HCT116 (cell line): ENCODE measurements around the gene OVAAL. TPM values are rescaled to one million over a fixed set of nuclear protein-coding genes. Genes with fewer than 3 reads are reported as not detected.

ENCODE experiments used
- ATAC-seq: fragments of 200-7000 bp; cut with Tn5 transposase; 2 replicates; pipeline ENCODE4 v1.9.1; 2020; ENCODE audit warnings: mild to moderate bottlenecking, moderate library complexity
- BruUV-seq: library from RNA; stranded (reverse); fragments of 400-500 nt; replicated peaks from 2 replicates; lab custom pipeline; 2021; lab: Mats Ljungman, UMichigan
- CTCF ChIA-PET: fragments of 300-600 bp; sonication (Branson Sonifier 250); formaldehyde crosslinking; loops from one replicate; lab custom pipeline; 2021; ENCODE audit warnings: antibody characterized with exemption; lab: Charles Lee
- POLR2A ChIA-PET: fragments of 300-600, 350-600 bp; sonication (Branson Sonifier 250); formaldehyde crosslinking; loops from one replicate; lab custom pipeline; 2021; ENCODE audit warnings: antibody characterized with exemption; lab: Charles Lee
- RAD21 ChIA-PET, 2 experiments: fragments of 300-600 bp; sonication (Branson Sonifier 250); formaldehyde crosslinking; loops; one replicate each; lab custom pipeline; 2023; ENCODE audit warnings: low total read pairs in 2 of 2; ENCODE audit not compliant: uncharacterized antibody in 2 of 2, unreplicated experiment in 2 of 2, low non-redundant PET in 1 of 2; lab: Charles Lee
- DNase-seq: peaks from one replicate; pipeline ENCODE4 v3.0.0-alpha.2; 2010; ENCODE audit warnings: low read depth, low spot score
- H2AFZ ChIP-seq: fragments of 200-600 bp; shearing (Covaris generic), sonication (generic); 2 replicates; pipeline ENCODE4 v1.6.1; 2017; ENCODE audit warnings: low read depth, mixed run types, mixed read lengths, antibody characterized with exemption, low read length; ENCODE audit not compliant: poor library complexity, severe bottlenecking
- H3K27ac ChIP-seq: 2 replicates; pipeline ENCODE4 v1.5.1; 2012; ENCODE audit warnings: low read depth, low read length
- H3K27me3 ChIP-seq: fragments of 200-600 bp; sonication (generic); 2 replicates; pipeline ENCODE4 v1.6.1; 2016; ENCODE audit warnings: mixed run types, low read length, mixed read lengths; ENCODE audit not compliant: insufficient read depth
- H3K36me3 ChIP-seq, 2 experiments: fragments of 200-500 bp in 1 of 2; fragments of 200-600 bp in 1 of 2; sonication (Bioruptor generic) in 1 of 2; sonication (generic) in 1 of 2; 2 replicates each; pipeline versions ENCODE4 v1.5.1 to v1.6.1; 2014 to 2016; ENCODE audit warnings: low read length in 2 of 2, inconsistent platforms in 1 of 2, mixed read lengths in 1 of 2, mixed run types in 1 of 2; ENCODE audit not compliant: insufficient read depth in 2 of 2, control insufficient read depth in 1 of 2
- H3K4me1 ChIP-seq, 2 experiments: fragments of 200-600 bp in 1 of 2; sonication (generic) in 1 of 2; 2 replicates each; pipeline versions ENCODE4 v1.5.1 to v1.6.1; 2012 to 2017; ENCODE audit warnings: low read length in 2 of 2, inconsistent platforms in 1 of 2, mild to moderate bottlenecking in 1 of 2, mixed read lengths in 1 of 2, mixed run types in 1 of 2, moderate library complexity in 1 of 2; ENCODE audit not compliant: insufficient read depth in 2 of 2, control insufficient read depth in 1 of 2
- H3K4me2 ChIP-seq: fragments of 200-600 bp; sonication (generic); 2 replicates; pipeline ENCODE4 v1.6.1; 2017; ENCODE audit warnings: mixed run types, low read length, mixed read lengths
- H3K4me3 ChIP-seq, 2 experiments: fragments of 200-600 bp in 1 of 2; sonication (generic) in 1 of 2; replicated peaks in 1 of 2; 2 replicates each; pipeline ENCODE4 v1.5.1; 2011 to 2016; ENCODE audit warnings: low read length in 2 of 2, control low read depth in 1 of 2, low read depth in 1 of 2, mild to moderate bottlenecking in 1 of 2, mixed read lengths in 1 of 2, mixed run types in 1 of 2
- H3K79me2 ChIP-seq: fragments of 200-600 bp; sonication (generic); 2 replicates; pipeline ENCODE4 v1.6.1; 2017; ENCODE audit warnings: mild to moderate bottlenecking, mixed run types, low read length, moderate library complexity, mixed read lengths; ENCODE audit not compliant: insufficient read depth
- H3K9ac ChIP-seq: fragments of 200-600 bp; sonication (generic); 2 replicates; pipeline ENCODE4 v1.6.1; 2016; ENCODE audit warnings: low read length, mixed read lengths
- H3K9me2 ChIP-seq: fragments of 200-600 bp; sonication (generic), shearing (Covaris generic); 2 replicates; pipeline ENCODE4 v1.6.1; 2017; ENCODE audit warnings: mixed run types, mild to moderate bottlenecking, moderate library complexity; ENCODE audit not compliant: insufficient read depth
- H3K9me3 ChIP-seq, 2 experiments: fragments of 200-500 bp in 1 of 2; fragments of 200-600 bp in 1 of 2; sonication (Bioruptor generic) in 1 of 2; sonication (generic) in 1 of 2; 2 replicates each; pipeline ENCODE4 v1.6.1; 2014 to 2017; ENCODE audit warnings: low read length in 2 of 2, mixed read lengths in 2 of 2, inconsistent platforms in 1 of 2, low read depth in 1 of 2, mild to moderate bottlenecking in 1 of 2, mixed run types in 1 of 2, moderate library complexity in 1 of 2; ENCODE audit not compliant: control insufficient read depth in 1 of 2, insufficient read depth in 1 of 2
- H4K20me1 ChIP-seq: fragments of 200-600 bp; sonication (generic), shearing (Covaris generic); 2 replicates; pipeline ENCODE4 v1.6.1; 2017; ENCODE audit warnings: mixed run types, mild to moderate bottlenecking, moderate library complexity; ENCODE audit not compliant: insufficient read depth
- CBX3 ChIP-seq: IDR thresholded peaks from 2 replicates; pipeline ENCODE4 v1.6.1; 2012; ENCODE audit warnings: low read depth
- CEBPB ChIP-seq: IDR thresholded peaks from 2 replicates; pipeline ENCODE4 v1.6.1; 2012; ENCODE audit warnings: low read depth
- CTCF ChIP-seq, 3 experiments: fragments of 200-600 bp in 1 of 3; sonication (generic) in 1 of 3; IDR thresholded peaks in 2 of 3; conservative IDR thresholded peaks in 1 of 3; 2 replicates each; pipeline ENCODE4 v1.5.1; 2012 to 2017; ENCODE audit warnings: low read depth in 2 of 3, low read length in 2 of 3, antibody characterized with exemption in 1 of 3, borderline replicate concordance in 1 of 3, control low read depth in 1 of 3, mild to moderate bottlenecking in 1 of 3, mixed read lengths in 1 of 3, mixed run types in 1 of 3, moderate library complexity in 1 of 3; ENCODE audit not compliant: insufficient read depth in 1 of 3
- EGR1 ChIP-seq: IDR thresholded peaks from 2 replicates; pipeline ENCODE4 v1.6.1; 2012; ENCODE audit warnings: low read depth
- EZH2 ChIP-seq: fragments of 200-600 bp; sonication (generic); IDR thresholded peaks from 2 replicates; pipeline ENCODE4 v1.6.1; 2017; ENCODE audit warnings: antibody characterized with exemption, mixed run types
- EZH2phosphoT487 ChIP-seq: fragments of 200-600 bp; IDR thresholded peaks from 2 replicates; pipeline ENCODE4 v1.6.1; 2018; ENCODE audit warnings: antibody characterized with exemption, borderline replicate concordance
- JUND ChIP-seq: IDR thresholded peaks from 2 replicates; pipeline ENCODE4 v1.6.1; 2012
- MAX ChIP-seq: IDR thresholded peaks from 2 replicates; pipeline ENCODE4 v1.6.1; 2012
- POLR2A ChIP-seq: IDR thresholded peaks from 2 replicates; pipeline ENCODE4 v1.7.0; 2011; ENCODE audit warnings: borderline replicate concordance; ENCODE audit not compliant: insufficient read depth, insufficient read length; ENCODE audit errors: extremely low read depth
- POLR2AphosphoS5 ChIP-seq: IDR thresholded peaks from 2 replicates; pipeline ENCODE4 v1.6.1; 2011; ENCODE audit warnings: mild to moderate bottlenecking, low read depth, low read length, moderate library complexity
- RAD21 ChIP-seq: IDR thresholded peaks from 2 replicates; pipeline ENCODE4 v1.6.1; 2012; ENCODE audit warnings: low read depth, mild to moderate bottlenecking
- REST ChIP-seq: IDR thresholded peaks from 2 replicates; pipeline ENCODE4 v1.6.1; 2012; ENCODE audit warnings: low read depth
- SIN3A ChIP-seq: IDR thresholded peaks from 2 replicates; pipeline ENCODE4 v1.6.1; 2012; ENCODE audit warnings: low read depth
- SP1 ChIP-seq: IDR thresholded peaks from 2 replicates; pipeline ENCODE4 v1.6.1; 2012; ENCODE audit warnings: low read depth
- TCF7L2 ChIP-seq: IDR thresholded peaks from 2 replicates; pipeline ENCODE4 v1.7.0; 2011; ENCODE audit warnings: borderline replicate concordance, inconsistent platforms; ENCODE audit not compliant: insufficient read depth, insufficient read length; ENCODE audit errors: extremely low read depth
- ZNF274 ChIP-seq: fragments of 200-500 bp; sonication (Bioruptor generic); IDR thresholded peaks from 2 replicates; pipeline ENCODE4 v1.6.1; 2014; ENCODE audit warnings: mild to moderate bottlenecking, low read depth, low read length, inconsistent platforms
- intact Hi-C: fragments of 100-400 bp; cut with micrococcal nuclease; formaldehyde crosslinking; loops from 2 replicates; pipeline ENCODE4 v1.10.0; 2022
- total RNA-seq: library from RNA; stranded (reverse); gene quantifications from one replicate; pipeline ENCODE4 v1.2.1, GENCODE V29; 2021; ENCODE audit not compliant: unreplicated experiment

OVAAL gene
- total RNA-seq, 1 experiment from 2014 or later, result not detected

- H3K4me1 ChIP-seq, result peaks cover 0 to 19% of the 10 kb centered on the region in 2 experiments; a peak in 2 of 4 replicates
- H2AFZ ChIP-seq, result no peak overlapping the region
- H3K9me2 ChIP-seq, result 0 out of 2 replicates have a peak, but pooled peaks cover 2% of the 10 kb centered on the region
- ChIA-PET RAD21 (no interaction called here), POLR2A (no interaction called here), CTCF (no interaction called here)
- H3K9me3 ChIP-seq, result no peaks in the 10 kb centered on the region
- no peak overlapping the region for H3K4me3 ChIP-seq
- no peak overlapping the region for H3K4me2 ChIP-seq
- no peaks in the 10 kb centered on the region for H3K27me3 ChIP-seq
- no peaks in the 10 kb centered on the region for H3K36me3 ChIP-seq
- BruUV-seq, result no TSS peak
- TF ChIP-seq POLR2A, result no peak
- no peak for TF ChIP-seq CEBPB
- TF ChIP-seq SP1, result no peak
- TF ChIP-seq POLR2AphosphoS5, result no peak
- no peak for TF ChIP-seq EGR1
- TF ChIP-seq RAD21, result no peak
- TF ChIP-seq SIN3A, result no peak
- TF ChIP-seq EZH2phosphoT487, result no peak
- no peak for TF ChIP-seq JUND
- no peak for TF ChIP-seq CBX3
- DNase-seq, result no peak
- no peaks in the 10 kb centered on the region for H4K20me1 ChIP-seq
- H3K79me2 ChIP-seq, result no peaks in the 10 kb centered on the region
- no peak overlapping the region for H3K9ac ChIP-seq
- ATAC-seq, result no peak
- no peak overlapping the region for H3K27ac ChIP-seq
- intact Hi-C loops, result no loop called here
These were observed 8.9 kb downstream of the OVAAL start for GRCh38 chr1:180567654-180568053.

- ATAC-seq (no peak), DNase-seq (no peak)
- CTCF ChIA-PET, result no interaction called here
- Histone ChIP-seq H3K36me3 (no peaks in the 10 kb centered on the region), H3K4me3 (no peak overlapping the region), H3K4me1 (peaks cover 0 to 14% of the 10 kb centered on the region in 2 experiments; a peak in 2 of 4 replicates), H3K79me2 (no peaks in the 10 kb centered on the region), H3K27ac (no peak overlapping the region), H3K9me3 (no peaks in the 10 kb centered on the region), H2AFZ (no peak overlapping the region), H3K9ac (no peak overlapping the region), H4K20me1 (no peaks in the 10 kb centered on the region), H3K27me3 (no peaks in the 10 kb centered on the region), H3K4me2 (no peak overlapping the region), H3K9me2 (0 out of 2 replicates have a peak, but pooled peaks cover 2% of the 10 kb centered on the region)
- POLR2A ChIA-PET, result no interaction called here
- RAD21 ChIA-PET, result no interaction called here
- intact Hi-C loops, result no loop called here
- BruUV-seq, result no TSS peak
- no peak for TF ChIP-seq TCF7L2
- TF ChIP-seq ZNF274, result no peak
- no peak for TF ChIP-seq SIN3A
- TF ChIP-seq MAX, result no peak
- no peak for TF ChIP-seq CBX3
- TF ChIP-seq CTCF (IDR thresholded peaks at IDR 0.05 in 2 of 3, conservative IDR thresholded peaks at IDR 0.05 in 1 of 3; ENCODE audit: borderline replicate concordance in 1 of 3, insufficient read depth in 1 of 3, low read depth in 2 of 3, low read length in 2 of 3), result no peak
- no peak for TF ChIP-seq CEBPB
- TF ChIP-seq EGR1, result no peak
- TF ChIP-seq RAD21, result no peak
- no peak for TF ChIP-seq EZH2
- TF ChIP-seq JUND, result no peak
- no peak for TF ChIP-seq REST
These were observed 9.4 kb downstream of the OVAAL start for GRCh38 chr1:180568184-180568583.
